HPDE6-E6E7 (cell line): ENCODE data around the gene COA8.
"Not testable (repeated sequence)": the region's sequence is repeated elsewhere in the genome, so short reads cannot be mapped to it uniquely, and the experiment has no call there.

ENCODE experiments used
- DNase-seq: peaks from one replicate; pipeline ENCODE4 v3.0.0; 2011; ENCODE audit warnings: missing footprints; ENCODE audit errors: extremely low spot score

COA8 gene

GRCh38 chr14:103525430-103526246, 37.1 kb upstream of the COA8 start:
- not testable (repeated sequence) for DNase-seq

GRCh38 chr14:103526247-103526913, 36.4 kb upstream of the COA8 start:
- DNase-seq: no peak

DNA sequence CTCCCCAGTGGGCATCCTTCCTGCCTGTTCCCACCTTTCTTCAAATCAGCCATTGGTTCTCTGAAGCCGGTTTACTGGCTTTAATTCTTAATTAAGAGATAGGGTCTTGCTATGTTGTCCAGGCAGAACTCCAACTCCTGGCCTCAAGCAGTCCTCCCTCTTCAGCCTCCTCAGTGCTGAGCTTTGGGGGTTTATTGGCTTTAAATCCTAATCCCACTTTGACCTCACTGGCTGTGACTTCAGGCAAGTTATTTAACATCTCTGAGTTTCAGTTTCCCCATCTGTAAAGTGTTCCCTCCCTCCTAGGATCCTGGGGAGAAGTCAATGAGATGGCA, 35.9 kb upstream of the COA8 start:
- no peak for DNase-seq

DNA sequence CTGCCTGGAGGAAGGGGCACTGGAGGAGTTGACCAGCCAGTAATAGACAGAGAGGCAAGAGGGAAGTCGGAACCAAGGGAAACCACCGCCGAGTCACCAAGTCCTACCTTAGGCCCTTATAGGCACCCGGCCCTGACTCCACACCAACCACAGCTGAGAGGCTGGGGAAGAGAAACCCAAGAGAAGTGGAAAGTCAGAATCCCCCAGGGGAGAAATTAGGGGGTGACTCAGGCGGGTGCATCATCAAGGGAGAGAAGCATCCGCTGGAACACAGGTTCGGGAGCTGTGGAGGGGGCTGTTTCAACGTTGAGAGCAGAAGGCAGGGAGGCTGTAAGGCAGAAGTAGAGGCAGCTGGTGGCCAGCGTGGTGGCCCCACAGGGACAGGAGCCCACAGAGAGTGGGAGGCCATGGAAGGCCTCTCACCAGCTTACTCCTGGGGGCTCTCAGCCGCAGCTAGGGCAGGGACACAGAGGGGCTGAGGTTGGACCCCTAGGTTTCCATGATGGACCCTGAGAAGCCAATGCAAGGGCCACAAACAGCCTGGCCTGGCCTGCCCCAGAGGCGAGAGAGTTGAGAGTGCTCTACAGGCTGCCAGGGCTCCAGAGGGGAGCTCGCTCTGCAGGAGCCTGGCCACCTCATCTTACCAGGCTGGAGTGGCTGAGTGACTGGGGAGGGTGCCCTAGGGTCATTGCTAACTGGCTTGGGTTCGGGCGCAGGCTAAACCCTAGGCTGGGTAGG, 35.2 kb upstream of the COA8 start:
- no peak for DNase-seq

- DNase-seq: no peak
Measured at GRCh38 chr14:103528146-103528586, 34.6 kb upstream of the COA8 start.

DNA sequence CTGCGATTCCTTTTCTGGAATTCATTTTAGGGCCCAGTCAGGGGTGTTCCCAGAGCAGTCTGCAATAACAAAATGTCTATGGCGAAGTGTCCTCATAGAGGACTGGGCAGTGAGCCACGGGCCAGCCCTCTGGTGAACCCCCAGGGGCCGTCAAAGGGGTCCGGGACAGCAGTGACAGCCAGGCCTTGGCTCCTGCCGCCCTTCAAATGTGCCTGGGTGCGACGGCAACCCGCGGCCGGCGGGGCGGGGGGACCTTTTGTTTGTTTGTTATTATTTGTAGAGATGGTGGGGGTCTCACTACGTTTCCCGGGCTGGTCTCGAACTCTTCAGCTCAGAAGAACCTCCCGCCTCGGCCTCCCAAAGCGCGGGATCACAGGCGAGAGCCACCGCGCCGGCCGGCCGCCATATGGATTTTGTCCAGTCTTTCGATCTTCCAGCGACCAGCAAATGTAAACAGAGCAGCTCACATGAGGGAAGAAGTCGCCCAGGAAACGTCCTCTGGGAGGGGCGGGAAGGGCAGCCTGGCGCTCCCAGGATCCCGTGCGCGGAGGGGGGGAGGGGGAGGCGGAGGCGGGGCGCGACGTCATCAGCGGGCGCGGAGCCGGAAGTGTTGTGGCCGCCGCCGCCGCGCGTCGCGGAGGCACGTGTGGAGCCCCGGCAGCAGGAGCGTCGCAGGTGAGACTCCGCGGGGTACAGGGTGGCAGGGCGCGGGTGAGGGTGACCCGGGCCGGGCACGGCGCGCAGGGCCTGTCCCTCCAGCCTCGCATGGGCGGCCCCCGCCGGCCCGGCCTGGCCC, 34.0 kb upstream of the COA8 start, which contains the start of gene TRMT61A:
Gene TRMT61A, plus strand, starts transcription at position 610 of the 796 bp plus-strand sequence. CDS start 783 bp downstream, outside the sequence.
- peak; percentile 97 for DNase-seq

- no peak for DNase-seq
Measured at GRCh38 chr14:103529383-103530365, 33.1 kb upstream of the COA8 start.

DNA sequence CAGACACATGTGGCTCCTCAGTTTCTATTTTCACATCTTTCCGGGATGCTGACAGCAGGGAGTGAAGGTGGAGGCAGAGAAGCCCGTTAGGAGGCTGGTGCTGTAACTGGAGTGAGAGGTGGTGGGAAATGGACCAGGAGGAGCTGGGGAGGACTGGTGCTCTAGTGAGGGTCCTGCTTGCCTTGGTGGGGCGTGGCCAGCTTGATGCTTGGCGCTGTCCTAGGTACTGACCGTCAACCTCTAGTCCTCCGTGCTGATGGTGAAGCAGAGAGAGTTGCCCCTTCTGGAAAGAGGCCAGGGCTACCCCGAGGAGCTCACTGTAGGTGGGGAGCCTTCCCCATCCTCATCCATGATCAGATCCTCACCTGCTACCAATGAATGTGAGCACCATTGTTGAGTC, 32.4 kb upstream of the COA8 start:
- DNase-seq: no peak

GRCh38 chr14:103530831-103531230, 31.9 kb upstream of the COA8 start:
- no peak for DNase-seq

DNA sequence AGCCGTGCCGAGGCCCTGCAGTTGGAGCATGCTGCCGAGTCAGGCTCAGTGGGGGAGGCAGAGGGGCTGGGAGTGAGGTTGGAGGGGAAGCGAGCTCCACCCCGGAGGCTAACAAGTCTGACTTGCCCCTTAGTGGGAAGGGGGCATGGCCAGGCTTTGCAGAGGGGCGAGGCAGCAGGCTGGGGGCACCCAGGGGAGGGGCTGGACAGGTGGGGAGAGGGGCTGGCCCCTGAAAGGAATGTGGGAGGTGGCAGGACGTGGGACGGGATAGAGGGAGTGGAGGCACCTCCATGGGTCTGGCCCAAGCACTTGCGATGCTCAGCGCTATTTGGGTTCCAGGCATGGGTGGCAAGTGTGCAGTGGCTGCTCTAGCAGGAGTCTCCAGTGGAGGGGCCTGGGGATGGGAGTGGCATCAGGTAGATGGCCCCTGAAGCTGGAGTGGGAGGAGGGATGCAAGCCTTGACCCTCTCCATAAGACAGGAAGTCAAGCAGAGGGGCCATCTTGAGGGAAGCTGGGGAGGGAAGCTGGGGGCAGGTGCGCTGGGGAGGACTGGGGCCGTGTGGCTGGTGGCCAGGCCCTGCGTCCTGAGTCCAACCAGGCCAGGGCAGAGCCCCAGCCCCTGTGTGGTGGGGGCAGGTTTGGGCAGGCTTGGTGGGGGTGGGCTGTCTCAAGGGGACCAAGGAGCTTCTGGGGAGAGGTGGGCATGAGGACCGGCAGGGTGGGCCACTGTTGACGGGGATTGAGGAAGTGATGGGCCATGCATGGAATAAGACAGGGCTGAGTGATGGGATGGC, 31.1 kb upstream of the COA8 start:
- no peak for DNase-seq

DNA sequence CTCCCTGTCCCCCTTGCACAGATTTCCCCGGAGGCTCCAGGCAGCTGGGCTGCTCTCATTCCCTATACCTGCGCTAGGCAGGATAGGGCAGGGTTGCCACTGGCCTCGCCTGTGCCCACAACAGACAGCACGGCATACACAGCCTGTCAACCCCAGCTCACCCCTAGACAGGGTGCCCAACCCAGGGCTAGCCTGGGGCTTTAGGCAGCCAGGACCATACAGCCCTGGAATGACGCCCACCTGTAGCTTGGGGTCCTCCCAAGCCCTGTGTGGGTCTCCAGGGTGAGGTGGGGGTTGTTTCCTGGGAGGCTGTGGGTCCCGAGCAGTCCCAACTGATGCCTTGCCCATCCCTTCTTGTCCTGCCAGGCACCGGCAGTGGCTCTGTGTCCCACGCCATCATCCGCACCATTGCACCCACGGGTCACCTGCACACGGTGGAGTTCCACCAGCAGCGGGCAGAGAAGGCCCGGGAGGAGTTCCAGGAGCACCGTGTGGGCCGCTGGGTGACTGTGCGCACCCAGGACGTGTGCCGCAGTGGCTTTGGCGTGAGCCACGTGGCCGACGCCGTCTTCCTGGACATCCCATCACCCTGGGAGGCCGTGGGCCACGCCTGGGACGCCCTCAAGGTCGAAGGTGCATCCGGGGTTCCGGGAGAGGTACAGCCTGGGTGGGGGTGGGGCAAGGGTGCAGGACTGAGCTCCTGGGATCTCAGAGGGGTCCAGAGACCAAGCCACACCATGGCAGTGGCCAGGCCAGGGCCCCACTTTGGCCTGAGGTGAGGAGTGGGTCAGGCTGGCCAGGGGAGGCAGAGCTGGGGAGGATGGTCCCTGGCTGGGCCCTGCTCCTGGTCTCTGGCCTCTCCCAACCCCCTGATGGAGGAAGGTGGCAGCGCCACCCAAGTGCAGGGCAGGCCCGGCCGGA, 30.3 kb upstream of the COA8 start:
- no peak for DNase-seq

DNA sequence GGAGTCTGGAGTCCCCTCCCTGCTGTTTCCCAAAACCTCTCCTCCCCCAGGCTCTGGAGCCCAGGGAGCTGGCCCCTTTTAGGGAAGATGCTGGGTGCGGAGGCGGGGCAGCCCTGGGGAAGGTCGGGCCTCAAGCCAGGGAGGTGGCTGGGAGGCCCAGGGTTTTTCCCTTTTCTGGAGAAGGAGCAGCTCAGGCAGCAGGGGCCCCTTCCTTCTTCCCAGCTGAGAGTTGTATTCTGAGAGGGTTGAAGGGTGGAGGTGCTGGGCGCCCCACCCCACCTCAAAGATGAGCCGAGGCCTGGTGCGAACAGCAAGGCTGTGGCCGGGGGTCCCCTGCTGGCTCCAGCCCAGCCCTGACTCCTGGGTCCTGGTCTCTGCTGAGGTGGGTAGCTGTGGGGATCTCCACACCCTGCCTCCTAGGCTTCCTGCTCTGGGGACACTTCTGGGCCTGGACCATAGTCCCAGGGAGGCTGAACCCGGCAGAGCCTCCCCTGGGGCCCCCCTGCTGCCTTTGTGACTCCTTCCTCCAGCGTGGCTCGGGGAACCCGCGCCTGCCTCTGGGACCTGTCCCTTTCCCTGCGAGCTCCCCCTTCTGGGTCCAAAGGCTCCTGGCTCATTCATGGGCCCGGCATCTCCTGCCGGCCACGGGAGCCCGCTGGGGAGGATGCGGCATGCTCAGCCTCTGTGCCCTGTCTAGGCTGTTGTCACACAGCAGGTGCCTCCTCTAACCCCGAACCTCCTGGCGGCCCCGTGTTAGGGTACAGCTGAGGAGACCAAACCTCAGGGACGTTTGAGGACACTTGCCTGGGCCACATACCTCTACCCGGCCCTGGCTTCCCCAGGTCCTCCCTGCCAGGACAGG, 29.4 kb upstream of the COA8 start:
- no peak for DNase-seq

GRCh38 chr14:103533999-103534575, 28.7 kb upstream of the COA8 start:
- DNase-seq: no peak

DNA sequence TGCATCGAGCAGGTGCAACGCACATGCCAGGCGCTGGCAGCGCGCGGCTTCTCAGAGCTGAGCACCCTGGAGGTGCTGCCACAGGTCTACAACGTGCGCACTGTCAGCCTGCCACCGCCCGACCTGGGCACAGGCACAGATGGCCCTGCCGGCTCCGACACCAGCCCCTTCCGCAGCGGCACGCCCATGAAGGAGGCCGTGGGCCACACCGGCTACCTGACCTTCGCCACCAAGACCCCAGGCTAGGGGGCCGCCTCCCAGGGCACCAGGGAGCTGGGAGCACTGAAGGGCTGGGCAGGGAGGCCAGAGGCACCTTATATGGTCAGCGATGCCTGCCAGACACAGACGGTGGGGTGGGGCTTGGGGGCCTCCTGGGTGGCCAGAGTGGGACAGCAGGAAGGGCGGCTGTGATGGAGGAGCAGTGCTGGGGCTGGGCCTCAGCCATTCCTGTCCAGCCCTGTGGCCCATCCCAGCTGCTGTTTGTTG, 28.1 kb upstream of the COA8 start:
- no peak for DNase-seq

DNA sequence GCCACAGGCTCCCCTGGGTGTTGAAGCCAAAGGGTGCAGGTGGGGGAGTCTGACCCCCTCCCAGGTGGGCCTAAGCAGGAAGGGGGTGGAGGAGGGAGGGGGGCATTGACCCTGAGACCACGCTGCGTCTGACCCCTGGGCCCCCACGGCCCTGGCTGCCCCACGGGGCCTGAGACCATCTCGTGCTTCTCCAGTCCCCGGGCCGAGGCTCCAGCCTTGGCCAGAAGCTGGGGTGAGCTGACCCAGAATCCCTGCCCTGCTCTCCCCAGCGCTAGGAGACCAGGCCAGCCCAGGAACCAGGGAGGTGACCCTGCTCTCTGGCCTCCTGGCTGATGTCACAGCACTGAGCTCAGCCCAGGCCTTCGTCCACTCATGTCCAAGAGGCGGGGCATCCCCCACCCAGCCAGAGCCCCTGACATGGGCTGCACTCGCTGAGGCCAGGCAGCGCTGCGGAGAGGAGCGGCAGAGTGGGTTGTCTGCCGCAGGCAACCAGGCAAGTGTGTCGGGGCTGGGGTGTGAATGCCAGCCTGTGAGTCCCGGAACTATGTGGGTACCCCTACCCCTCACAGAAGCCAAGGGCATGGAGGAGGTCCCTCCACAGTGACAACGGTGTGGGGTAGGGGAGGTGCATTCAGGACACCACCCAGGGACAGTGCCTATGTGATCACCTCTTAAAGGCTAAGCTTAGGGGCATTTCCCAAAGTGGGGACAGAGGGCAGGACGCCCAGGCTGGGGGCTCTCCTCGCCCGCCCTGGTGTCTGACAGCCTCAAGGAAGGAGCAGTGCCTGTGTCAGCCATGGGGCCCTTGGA, 27.5 kb upstream of the COA8 start:
- DNase-seq: no peak

DNA sequence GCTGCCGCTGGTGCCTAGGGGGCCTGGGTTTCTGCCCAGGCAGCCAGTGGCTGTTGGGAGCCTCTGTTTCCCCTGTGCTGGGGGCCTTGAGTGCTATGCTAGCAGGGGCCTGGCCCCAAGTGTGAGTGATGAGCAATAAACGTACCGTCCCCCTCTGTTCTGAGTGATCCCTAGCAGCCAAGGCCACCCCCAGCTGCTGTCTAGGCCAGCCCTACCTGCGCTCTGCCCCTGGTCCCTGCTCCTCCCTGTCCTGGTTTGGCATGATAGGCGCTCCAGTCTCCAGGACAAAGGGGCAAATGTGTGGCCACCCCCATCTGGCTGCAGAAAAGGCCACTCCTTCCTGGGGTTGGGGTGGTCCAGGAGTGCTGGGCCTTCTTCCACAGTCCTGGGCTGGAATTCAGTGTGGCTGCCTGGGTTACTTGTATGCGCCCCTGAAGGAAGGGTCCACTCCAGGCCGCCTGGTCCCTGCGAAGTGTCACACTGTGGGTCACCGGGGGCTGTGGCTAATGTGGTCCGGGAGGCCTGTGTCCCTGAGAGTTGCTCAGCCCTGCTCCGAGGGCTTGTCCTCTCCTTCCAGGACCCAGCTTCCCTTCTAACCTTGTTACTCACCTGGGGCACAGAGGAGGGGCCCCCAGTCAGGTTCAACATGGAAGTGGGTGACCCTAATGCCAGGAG, 26.7 kb upstream of the COA8 start:
- no peak for DNase-seq
